ENCODE measurements around the gene DCAF7.

The DCAF7 gene, protein sequence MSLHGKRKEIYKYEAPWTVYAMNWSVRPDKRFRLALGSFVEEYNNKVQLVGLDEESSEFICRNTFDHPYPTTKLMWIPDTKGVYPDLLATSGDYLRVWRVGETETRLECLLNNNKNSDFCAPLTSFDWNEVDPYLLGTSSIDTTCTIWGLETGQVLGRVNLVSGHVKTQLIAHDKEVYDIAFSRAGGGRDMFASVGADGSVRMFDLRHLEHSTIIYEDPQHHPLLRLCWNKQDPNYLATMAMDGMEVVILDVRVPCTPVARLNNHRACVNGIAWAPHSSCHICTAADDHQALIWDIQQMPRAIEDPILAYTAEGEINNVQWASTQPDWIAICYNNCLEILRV

DNA sequence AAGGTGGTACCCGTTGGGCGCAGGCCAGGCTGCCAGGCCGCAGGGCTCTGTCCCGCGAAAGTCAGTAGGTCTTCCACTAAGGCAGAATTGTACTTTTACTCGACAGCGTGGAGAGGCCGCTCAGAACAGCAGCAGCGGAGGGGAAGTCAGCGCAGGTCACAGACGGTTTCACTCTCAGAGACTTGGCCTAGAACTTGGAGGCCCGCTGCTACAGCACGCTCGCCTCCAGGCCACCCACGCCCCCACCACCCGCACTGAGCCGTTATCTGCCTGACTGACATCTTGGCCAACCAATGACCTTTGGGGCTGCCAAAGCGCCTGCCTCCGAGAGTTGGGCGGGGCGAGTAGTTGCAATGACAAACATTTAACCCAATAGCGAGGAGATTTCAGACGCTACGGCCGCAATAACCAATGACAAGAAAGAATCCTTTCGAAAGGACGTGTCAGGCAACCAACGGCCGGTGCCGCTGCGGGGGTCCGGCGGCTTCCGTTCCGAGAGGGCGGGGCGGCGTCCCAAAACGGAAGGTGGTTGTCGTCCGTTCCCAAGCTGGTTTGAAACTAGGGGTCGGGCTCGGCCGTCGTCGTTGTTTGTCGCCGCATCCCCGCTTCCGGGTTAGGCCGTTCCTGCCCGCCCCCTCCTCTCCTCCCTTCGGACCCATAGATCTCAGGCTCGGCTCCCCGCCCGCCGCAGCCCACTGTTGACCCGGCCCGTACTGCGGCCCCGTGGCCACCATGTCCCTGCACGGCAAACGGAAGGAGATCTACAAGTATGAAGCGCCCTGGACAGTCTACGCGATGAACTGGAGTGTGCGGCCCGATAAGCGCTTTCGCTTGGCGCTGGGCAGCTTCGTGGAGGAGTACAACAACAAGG is at the start of gene DCAF7:
Gene DCAF7, plus strand, starts transcription at position 532 of the 871 bp plus-strand sequence. Its CDS starts 201 bp downstream, at position 733.
- DNase-seq (ENCODE audit: low spot score) (peak; percentile 100), FAIRE-seq (peak; percentile 80)

DNA sequence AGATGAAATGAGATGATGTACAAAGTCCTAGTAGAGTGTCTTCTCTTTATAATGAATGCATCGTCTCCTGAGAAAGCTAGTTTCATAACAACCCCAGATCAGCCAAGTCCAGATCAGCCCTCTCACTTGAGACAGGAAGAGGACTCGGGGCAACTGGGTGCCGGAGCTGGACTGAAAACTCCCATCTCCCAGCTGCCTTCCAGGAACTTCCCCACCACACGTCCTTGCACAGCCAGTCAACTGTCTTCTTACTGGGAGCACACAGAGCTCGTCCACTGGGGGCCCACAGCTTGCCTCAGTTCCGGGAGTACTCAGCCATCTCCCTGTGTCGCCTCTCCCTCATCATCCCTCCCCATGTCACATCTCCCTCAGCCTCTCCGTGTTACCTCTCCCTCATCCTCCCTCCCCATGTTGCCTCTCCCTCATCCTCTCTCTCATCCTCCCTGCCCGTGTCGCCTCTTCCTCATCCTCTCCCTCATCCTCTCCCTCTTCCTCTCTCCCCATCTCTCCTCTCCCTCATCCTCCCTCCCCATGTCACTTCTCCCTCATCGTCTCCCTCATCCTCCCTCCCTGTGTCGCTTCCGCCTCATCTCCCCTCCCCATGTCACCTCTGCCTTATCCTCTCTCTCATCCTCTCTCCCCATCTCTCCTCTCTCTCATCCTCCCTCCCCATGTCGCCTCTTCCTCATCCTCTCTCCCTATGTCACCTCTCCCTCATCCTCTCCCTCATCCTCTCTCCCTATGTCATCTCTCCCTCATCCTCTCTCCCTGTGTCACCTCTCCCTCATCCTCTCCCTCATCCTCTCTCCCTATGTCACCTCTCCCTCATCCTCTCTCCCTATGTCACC is 49.5 kb upstream of the DCAF7 start:
- DNase-seq (ENCODE audit: low spot score) (no peak), FAIRE-seq (peak; percentile 73)

DNA sequence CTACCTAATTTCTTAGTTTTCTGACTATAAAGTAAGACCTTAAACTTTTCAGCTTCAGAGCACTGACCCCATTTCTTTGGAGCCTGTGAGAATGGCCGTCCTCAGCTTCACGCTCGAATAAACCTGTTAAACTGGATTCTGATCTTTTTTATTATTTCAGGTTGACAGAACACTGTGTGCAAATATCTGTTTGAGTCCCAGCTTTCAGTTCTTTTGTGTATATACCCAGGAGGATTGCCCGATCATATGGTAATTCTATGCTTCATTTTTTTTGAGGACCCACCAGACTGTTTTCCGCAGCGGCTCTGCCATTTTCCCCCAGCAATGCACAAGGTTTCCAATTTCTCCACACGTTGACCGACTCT is 47.0 kb upstream of the DCAF7 start:
- DNase-seq (ENCODE audit: low spot score) (no peak), FAIRE-seq (no peak)

DNA sequence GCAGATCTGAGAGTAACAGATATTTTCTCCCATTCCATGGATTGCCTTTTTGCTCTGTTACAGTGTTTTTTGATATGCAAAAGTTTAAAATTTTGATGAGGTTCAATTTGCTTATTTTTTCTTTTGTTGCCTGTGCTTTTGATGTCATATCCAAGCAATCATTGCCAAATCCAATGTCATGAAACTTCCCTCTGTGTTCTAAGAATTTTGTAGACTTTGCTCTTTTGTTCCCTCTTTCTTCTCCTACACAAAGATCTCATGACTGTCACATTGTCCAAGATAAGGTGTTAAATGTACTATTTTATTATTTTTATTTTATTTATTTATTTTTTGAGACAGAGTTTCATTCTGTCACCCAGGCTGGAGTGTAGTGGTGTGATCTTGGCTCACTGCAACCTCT is 46.0 kb upstream of the DCAF7 start:
- DNase-seq (ENCODE audit: low spot score) (no peak), FAIRE-seq (no peak)

DNA sequence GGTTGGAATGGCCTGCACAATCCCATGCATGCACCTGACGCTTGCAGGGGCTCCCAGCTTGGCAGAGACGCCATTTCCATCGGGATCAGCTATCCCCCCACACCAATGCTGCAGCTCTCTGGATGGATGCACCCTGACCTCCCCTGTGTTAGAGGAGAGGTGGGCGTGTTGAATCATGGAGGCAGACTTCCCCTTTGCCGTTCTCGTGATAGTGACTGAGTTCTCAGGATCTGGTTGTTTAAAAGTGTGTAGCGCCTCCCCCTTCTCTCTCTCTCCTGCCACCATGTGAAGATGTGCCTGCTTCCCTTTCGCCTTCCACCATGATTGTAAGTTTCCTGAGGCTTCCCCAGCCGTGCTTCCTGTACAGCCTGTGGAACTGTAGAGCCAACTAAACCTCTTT is 44.9 kb upstream of the DCAF7 start:
- FAIRE-seq (no peak), DNase-seq (ENCODE audit: low spot score) (no peak)

DNA sequence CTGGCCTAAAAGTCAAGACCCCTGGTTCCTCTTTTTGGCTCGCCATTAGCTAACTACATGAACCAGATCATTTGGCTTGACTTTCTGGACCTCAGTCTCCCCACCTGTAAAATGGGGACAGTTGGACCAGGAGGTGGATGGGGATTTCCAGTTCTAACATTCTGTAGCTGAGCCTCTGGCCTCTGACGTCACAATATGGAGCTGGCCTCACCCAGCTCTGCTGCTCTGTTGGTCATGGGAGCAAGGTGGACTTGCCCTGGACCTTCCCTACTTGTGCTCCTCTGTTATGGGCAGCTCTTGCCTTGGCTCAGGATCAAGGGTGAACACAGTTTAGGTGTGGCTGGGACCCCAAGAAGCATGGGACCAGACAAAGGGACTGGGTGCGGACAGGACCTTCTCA is 43.6 kb upstream of the DCAF7 start:
- no peak for FAIRE-seq
- no peak for DNase-seq (ENCODE audit: low spot score)

DNA sequence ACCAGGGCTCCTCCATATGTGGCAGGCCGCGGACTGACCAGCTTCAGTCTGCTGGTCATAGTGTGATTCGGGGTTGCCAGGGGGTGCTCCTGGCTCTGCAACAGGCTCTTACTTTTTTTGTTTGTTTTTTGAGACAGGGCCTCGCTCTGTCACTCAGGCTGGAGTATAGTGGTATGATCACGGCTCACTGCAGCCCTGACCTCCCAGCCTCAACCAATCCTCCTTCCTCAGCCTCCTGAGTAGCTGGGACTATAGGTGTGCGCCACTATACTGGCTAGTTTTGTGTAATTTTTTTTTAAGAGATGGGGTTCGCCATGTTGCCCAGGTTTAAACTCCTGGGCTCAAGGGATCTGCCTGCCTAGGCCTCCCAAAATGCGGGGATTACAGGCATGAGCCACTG is 38.9 kb upstream of the DCAF7 start:
- FAIRE-seq = no peak
- DNase-seq (ENCODE audit: low spot score) = no peak

DNA sequence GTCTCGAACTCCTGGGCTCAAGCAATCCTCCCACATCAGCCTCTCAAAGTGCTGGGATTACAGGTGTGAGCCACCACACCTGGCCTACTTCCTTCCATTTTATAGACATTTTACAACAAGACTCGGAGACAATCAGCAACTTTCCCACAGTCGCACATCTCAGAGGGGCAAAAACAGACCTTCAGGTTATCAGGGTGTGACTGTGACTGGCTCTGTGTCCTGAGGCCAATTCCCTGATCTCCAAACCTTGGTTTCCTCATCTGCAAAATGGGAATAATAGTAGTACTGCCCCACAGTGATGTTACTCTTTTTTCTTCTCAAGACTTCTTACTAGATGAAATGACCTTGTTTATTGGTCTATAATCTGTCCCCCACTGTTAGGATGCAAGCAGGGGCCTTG is 37.9 kb upstream of the DCAF7 start:
- no peak for DNase-seq (ENCODE audit: low spot score)
- FAIRE-seq = no peak

DNA sequence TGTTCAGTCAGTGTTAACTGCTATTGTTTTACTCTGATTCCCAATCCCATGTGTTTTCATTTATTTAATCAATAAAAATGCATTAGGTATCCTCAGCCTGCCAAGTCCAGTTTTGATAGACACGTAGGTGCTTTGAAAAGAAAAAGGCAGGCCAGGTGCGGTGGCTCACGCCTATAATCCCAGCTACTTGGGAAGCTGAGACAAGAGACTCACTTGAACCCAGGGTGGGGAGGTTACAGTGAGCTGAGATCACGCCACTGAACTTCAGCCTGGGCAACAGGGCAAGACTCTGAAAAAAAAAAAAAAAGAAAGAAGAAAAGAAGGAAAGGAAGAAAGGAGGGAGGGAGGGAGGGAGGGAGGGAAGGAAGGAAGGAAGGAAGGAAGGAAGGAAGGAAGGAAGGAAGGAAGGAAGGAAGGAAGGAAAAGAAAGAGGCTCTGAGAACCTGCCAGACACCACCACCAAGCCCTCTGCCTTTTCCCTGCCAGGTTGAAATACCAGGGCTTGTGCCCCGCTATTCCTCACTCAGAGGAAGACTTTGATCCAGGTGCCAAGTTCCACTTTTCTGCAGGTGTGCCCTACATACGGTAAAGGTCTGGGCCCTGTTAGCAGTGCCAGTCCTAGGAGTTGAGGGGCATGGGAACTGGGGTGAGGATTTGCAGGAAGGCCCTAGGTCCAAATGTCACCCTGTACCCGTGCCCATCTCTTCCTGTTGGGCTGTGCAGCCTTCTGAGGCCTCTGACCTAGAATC is 37.2 kb upstream of the DCAF7 start:
- no peak for DNase-seq (ENCODE audit: low spot score)
- peak; percentile 42 for FAIRE-seq

DNA sequence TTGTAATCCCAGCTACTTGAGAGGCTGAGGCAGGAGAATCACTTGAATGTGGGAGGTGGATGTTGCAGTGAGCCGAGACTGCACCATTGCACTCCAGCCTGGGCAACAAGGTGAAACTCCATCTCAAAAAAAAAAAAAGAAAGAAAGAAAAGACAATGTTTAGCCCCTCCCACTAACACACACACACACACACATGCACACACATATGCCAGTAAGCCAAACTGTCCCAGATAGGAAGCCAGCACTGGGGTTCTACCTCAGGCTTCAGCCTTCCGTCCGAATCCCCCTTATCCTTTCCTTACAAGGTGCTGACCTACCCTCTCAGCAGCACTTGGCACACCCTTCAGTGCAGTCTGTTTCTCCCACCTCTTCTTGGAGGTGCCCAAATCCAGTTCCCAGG is 35.8 kb upstream of the DCAF7 start:
- no peak for FAIRE-seq
- DNase-seq (ENCODE audit: low spot score) = no peak

DNA sequence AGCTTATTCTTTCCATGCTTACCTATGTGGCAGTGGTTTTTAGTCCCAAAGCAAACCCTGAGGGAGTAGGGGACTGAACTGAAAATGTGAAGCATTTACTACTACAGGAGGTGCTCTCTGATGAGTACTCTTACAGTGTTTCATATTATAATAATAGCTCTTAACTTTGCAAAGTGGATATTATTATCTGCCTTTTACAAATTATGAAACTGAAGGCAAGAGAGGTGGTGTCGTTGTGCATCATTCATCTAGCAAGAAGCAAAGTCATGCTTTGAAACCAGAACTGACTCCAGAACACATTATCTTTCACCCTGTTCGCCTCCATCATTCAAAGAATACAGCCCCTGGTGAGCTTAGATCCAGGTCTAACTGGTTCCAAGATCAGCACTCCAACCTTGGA is 35.3 kb upstream of the DCAF7 start:
- no peak for FAIRE-seq
- no peak for DNase-seq (ENCODE audit: low spot score)

DNA sequence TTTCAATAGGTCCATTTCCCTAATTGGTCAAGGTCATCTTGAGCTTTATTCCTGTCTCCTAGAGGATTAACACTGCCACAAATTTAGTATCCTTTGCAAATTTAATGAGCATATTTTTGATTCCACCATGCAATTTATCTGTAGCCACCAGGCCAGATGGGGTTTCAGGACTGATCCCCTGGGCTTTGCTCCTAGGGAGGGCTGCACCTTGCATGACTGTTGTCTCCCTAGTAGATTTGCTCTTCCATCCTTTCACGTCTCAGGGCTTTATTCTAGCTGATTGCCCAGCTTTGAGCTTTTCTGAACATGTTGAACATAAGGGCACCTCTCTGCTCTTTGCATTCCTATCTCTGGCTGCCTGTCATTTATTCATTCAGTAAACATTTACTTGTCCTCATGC is 34.9 kb upstream of the DCAF7 start:
- DNase-seq (ENCODE audit: low spot score) = no peak
- no peak for FAIRE-seq

DNA sequence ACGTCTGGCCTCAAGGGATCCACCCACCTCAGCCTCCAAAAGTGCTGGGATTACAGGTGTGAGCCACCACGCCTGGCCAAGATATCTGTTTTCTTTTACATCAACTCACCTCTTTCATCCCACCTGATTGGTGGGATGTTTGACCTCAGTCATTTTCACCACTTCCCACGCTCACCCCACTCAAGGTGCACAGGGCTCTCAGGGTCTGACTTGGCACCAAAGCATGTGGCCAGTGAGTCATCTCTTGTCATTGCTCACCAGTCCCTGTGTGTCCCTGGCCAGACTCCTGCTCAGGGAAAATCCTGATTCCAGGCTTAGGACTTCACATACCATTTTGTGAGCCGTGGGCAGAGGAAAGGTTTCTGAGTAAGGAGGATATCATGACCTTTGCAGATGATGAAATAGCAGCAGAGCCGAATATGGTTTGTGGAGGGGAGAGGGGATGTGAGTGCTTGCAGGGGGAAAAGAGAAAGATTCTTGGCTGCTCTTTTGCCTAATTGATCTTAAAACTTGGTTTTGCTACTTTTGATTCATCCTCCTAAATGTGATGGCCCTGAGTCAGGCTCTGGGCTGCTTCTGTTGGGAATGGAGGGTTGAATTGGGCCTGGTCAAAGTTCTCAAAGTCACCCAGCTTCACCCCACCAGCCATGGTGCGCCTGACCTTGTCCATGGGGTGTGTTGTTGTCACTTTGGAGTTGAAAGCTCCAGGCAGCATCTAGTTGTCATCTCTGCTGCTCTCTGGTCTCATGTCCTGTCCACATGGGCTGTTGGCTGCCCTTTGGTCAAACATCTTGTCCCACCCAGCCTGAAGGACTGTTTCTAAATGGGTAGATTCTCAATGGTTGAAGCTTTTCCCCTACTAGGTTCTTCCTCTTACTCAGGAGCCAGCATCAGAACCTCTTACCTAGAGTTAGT is 33.1 kb upstream of the DCAF7 start:
- peak; percentile 82 for DNase-seq (ENCODE audit: low spot score)
- FAIRE-seq = peak; percentile 66

DNA sequence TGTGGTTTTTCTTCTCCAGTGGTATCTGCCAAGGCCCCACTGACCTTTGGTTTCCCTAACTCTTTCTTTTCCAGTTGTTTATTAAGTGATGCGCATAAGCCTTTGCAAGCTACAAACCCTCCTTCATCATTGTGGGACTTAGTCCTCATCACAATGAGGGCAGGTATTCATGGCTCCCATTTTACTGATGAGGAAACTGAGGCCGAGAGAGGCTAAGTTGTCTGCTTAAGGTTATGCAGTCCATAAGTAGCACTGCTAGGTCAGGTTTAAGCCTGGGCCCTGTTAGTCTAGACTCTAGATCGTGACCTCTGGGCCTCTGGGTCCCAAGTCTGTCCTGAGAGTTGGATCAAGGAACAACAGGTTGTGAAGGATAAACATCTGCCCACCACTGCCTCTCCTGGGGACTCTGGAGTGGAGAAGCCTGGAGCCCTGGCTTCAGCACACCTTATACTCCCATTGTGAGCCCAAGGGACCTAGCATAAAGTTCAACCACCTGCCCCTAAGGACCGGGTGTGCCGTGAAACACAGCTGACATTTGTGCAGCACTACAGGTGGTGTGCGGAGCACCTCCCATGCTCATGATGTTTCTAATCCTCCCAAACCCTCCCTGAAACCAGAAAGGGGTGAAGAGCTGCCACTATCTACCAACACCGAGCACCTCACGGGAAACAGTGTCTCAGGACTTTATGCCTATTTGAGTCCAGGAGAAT is 32.3 kb upstream of the DCAF7 start:
- no peak for DNase-seq (ENCODE audit: low spot score)
- no peak for FAIRE-seq

DNA sequence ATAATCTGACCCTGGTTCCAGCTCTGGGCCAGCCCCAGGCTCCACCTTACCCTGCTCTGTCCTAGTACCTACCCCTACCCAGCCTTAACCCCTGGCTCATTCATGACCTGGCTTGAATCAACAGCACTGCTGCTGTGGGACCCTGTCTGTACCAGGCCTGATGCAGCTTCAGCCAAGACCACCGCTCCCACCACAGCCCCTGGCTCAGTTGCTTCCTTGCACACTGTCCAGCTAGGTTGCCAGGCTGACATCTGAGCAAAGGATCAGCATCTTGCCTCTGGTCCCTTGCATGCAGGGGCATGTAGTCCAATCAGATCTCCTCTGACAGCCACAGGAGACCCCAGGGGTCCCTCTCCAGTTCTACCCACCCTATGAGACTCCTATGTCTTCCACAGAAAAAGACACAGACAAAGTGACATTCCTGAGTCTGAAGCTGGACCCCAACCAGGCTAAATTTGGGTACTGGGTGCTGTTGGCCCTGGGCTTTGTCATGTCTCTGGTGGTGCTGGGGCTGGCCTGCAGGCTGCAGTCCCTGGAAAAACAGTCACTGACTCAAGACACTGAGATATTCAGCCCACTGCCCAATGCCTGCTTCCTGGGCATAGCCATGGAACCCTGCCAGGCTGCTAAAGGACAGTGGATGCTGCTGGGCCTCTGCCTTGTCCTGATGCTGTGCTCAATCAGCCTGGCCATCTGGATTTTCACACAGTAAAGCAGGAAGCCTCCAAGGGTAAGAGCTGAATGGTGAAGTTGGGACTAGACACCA is 31.0 kb upstream of the DCAF7 start:
- peak; percentile 90 for FAIRE-seq
- no peak for DNase-seq (ENCODE audit: low spot score)

DNA sequence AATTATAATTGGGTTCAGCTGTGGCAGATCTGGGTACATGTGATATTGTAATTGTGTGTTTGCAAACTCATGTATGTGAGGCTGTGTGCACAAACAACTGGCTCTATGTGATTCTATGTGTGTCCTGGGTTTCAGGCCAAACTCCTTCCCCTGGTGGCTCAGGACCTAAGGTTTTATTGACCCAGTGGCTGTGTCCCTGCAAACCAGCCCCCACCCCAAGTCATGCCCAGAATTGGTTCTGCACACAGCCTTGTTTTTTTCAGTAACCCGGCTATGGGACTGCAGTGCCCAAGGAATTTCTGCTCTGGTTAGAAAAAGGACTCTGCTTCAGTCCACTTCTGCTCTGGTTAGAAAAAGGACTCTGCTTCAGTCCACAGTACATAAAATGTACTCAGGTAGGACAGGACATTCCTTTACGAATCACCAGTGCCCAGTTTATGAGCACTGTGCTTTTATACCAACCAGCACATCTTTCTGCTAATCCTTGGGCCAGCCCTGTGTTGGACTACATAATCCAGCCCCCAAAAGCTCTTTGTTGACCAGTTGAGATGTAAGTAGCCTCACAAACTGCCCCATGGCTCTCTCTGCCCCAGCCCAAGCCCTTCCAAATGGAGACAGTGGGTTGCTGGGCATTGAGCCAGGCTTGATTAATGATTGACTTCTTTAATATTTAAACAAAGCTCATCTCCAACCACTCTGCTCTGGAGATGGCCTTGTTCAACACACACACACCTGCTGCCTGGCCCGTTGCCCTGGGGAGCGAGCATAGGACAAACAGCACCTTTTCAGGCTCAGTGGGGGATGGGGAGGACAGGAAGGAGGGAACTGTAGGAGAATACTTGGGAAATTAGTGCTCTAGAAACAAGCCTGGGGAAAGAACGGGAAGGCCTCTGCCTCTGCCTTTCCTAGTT is 30.1 kb upstream of the DCAF7 start:
- no peak for DNase-seq (ENCODE audit: low spot score)
- peak; percentile 44 for FAIRE-seq

DNA sequence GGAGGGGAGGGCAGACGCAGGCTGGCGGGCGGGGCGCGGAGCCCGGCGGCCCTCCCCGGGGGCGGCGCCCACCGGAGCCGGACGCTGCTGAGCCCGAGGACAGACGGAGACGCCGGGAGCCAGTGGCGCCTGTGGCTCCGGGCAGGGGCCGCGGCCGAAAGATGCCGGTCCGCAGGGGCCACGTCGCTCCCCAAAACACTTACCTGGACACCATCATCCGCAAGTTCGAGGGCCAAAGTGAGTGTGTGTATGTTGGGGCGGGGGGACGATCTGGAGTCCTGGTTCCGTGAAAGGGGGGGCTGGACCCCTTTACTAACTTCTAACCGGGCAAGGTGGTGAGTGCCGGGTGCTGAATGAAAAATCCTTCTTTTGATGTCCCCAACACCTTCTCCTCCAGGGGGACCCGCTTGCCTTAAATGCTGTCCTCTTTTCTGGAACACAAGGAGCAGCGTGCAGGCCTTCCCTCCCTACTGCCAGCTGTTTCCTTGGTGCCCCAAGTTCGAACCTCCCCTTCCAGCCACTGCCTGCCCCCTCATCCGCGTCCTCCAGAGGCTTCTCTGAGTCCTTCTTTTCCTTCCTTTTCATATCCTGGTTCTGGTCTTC is 26.9 kb upstream of the DCAF7 start, which contains the start of gene KCNH6:
Gene KCNH6, plus strand, starts transcription at position 106 of the 603 bp plus-strand sequence. Its CDS starts 56 bp downstream, at position 162.
- DNase-seq (ENCODE audit: low spot score) (no peak), FAIRE-seq (no peak)

Measured in urothelium cell line (cell line).